HepG2 (cell line): ENCODE results near the gene AP4S1. TPM values are rescaled to one million over a fixed set of nuclear protein-coding genes. Genes with fewer than 3 reads are reported as not detected.
A peak's percentile ranks its signal among the peaks of the same experiment; 100 is the strongest.

ENCODE experiments used
- ARID3A ChIP-seq: IDR thresholded peaks from 2 replicates; pipeline ENCODE4 v1.6.1; 2012; ENCODE audit warnings: low read depth, low read length, improper control_type of control experiment
- KLF6 ChIP-seq: IDR thresholded peaks from 2 replicates; pipeline ENCODE4 v1.8.0; 2016; ENCODE audit warnings: missing biosample characterization, missing genetic modification reagents
- NAIF1 ChIP-seq: sonication (generic); formaldehyde crosslinking; IDR thresholded peaks from 2 replicates; pipeline ENCODE4 v1.5.0; 2020; ENCODE audit warnings: mild to moderate bottlenecking, missing genetic modification reagents, borderline replicate concordance
- NCOR1 ChIP-seq: fragments of 200-600 bp; sonication (generic); IDR thresholded peaks from 2 replicates; pipeline ENCODE4 v1.7.0; 2017; ENCODE audit warnings: antibody characterized with exemption, low read length, borderline replicate concordance
- NFAT5 ChIP-seq: sonication (generic); formaldehyde crosslinking; IDR thresholded peaks from 2 replicates; pipeline ENCODE4 v1.4.0; 2020; ENCODE audit warnings: missing genetic modification reagents
- SRSF1 ChIP-seq: fragments of 200-400 bp; formaldehyde crosslinking; optimal IDR thresholded peaks from 2 replicates; pipeline ENCODE3; 2017; ENCODE audit warnings: mild to moderate bottlenecking, low read depth, low read length, moderate library complexity
- TEAD3 ChIP-seq: optimal IDR thresholded peaks from 2 replicates; pipeline ENCODE3; 2016; ENCODE audit warnings: borderline replicate concordance
- TEF ChIP-seq: sonication (generic); formaldehyde crosslinking; IDR thresholded peaks from 2 replicates; pipeline ENCODE4 v1.5.0; 2020; ENCODE audit warnings: missing genetic modification reagents
- ZBTB40 ChIP-seq, 2 experiments: fragments of 450-650 bp in 1 of 2; sonication (generic) in 1 of 2; formaldehyde crosslinking in 1 of 2; IDR thresholded peaks; 2 replicates each; pipeline versions ENCODE4 v1.6.1 to v1.8.0; 2016 to 2022; ENCODE audit warnings: antibody characterized with exemption in 1 of 2, mild to moderate bottlenecking in 1 of 2, missing genetic modification reagents in 1 of 2
- ZFP41 ChIP-seq: sonication (generic); formaldehyde crosslinking; IDR thresholded peaks from 2 replicates; pipeline ENCODE4 v1.4.0; 2020; ENCODE audit warnings: mild to moderate bottlenecking, missing genetic modification reagents, borderline replicate concordance
- ZNF460 ChIP-seq: sonication (generic); formaldehyde crosslinking; IDR thresholded peaks from 2 replicates; pipeline ENCODE4 v1.5.1; 2020; ENCODE audit warnings: missing genetic modification reagents, mild to moderate bottlenecking, borderline replicate concordance
- ZSCAN31 ChIP-seq: sonication (generic); formaldehyde crosslinking; IDR thresholded peaks from 2 replicates; pipeline ENCODE4 v1.5.0; 2020; ENCODE audit warnings: low read depth, mild to moderate bottlenecking, missing genetic modification reagents
- polyA plus RNA-seq, 8 experiments: library from polyadenylated mRNA; depleted of rRNA in 3 of 8; stranded (reverse) in 7 of 8; unstranded in 1 of 8; fragments of >200 nt; fragmentation: Illumina TruSeq in 4 of 8; extraction: Trizol in 4 of 8; gene quantifications; 2 replicates each; pipeline versions ENCODE4 v1.2.1 to v1.2.3, GENCODE V29; 2011 to 2016; ENCODE audit warnings: low read depth in 4 of 8, missing spikeins in 1 of 8, mixed read lengths in 1 of 8; ENCODE audit not compliant: insufficient read depth in 1 of 8
- total RNA-seq, 5 experiments: library from RNA; depleted of rRNA; stranded (reverse); fragments of >200 nt; fragmentation: Illumina TruSeq; extraction: Trizol; gene quantifications; 2 replicates each; pipeline ENCODE4 v1.2.3, GENCODE V29; 2016; ENCODE audit warnings: low read depth in 1 of 5

Gene AP4S1
- total and polyA plus RNA-seq, 2 of the 13 experiments (the other 11 are each of a cell fraction or from before 2014, with no cell fraction given) = 3.9 to 21.1 TPM

- no peak for TF ChIP-seq ARID3A
- peak; percentile 31; the same call in 1 of the 2 replicates for TF ChIP-seq NFAT5 (CRISPR knock-in tag)
- no peak for TF ChIP-seq NCOR1
- TF ChIP-seq ZSCAN31 = no peak
- TF ChIP-seq ZBTB40 (IDR thresholded peaks at IDR 0.05) = no peak
- no peak; the same call in 1 of the 2 replicates for TF ChIP-seq ZBTB40 (CRISPR knock-in tag; IDR thresholded peaks at IDR 0.05)
- TF ChIP-seq TEF (CRISPR knock-in tag) = no peak
- peak; percentile 13 for TF ChIP-seq TEAD3 (CRISPR knock-in tag)
- peak; percentile 42; the same call in 1 of the 2 replicates for TF ChIP-seq ZFP41 (CRISPR knock-in tag)
- TF ChIP-seq NAIF1 = no peak
- no peak for TF ChIP-seq ZNF460 (CRISPR knock-in tag)
- no peak for TF ChIP-seq KLF6 (CRISPR knock-in tag)
- no peak for TF ChIP-seq SRSF1
These were observed 96.7 kb downstream of the AP4S1 start (continued) for GRCh38 chr14:31122098-31122611.
